HG02970 (cell line): ENCODE results near the gene EPS15.
"Not testable (repeated sequence)": the region's sequence is repeated elsewhere in the genome, so short reads cannot be mapped to it uniquely, and the experiment has no call there.

ENCODE experiments used
- ATAC-seq: cut with Tn5 transposase; IDR thresholded peaks from one replicate; pipeline ENCODE4 v1.9.1; 2021; ENCODE audit warnings: mild to moderate bottlenecking, moderate library complexity, moderate number of reproducible peaks; ENCODE audit not compliant: unreplicated experiment, low FRiP score

The EPS15 gene

DNA sequence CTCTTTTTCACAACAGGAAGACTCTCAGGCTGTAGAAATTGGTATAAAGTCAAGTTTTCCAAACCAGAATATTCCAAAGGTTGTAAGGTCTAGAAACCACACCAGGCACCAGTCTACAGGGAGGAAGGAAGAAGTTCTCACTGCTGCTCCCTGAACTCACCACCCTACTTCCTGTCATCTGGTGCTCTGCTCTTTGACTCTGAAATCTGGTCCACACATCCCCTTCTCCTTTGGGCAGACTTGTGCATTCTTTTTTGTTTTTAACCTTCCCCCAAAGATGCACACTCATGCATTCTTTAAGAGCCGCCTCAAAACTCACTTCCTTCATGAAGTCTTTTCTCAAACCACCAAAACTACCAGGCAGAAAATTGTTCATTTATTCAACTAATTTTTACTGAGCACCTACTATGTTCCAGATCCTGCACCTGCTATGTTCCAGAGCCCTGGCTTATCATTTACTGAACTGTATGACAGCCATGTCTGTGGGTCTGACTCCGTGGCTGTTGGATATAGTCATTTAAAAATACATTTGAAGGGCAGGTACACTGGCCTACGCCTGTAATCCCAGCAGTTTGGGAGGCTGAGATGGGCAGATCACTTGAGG is 30.1 kb upstream of the EPS15 start:
- ATAC-seq = no peak

GRCh38 chr1:51543858-51544257 is 24.8 kb upstream of the EPS15 start:
- no peak for ATAC-seq

GRCh38 chr1:51542158-51542953 is 23.3 kb upstream of the EPS15 start:
- no peak for ATAC-seq

- no peak for ATAC-seq
Measured at GRCh38 chr1:51541313-51542050, 22.4 kb upstream of the EPS15 start.

- no peak for ATAC-seq
Measured at GRCh38 chr1:51537568-51537967, 18.5 kb upstream of the EPS15 start.

DNA sequence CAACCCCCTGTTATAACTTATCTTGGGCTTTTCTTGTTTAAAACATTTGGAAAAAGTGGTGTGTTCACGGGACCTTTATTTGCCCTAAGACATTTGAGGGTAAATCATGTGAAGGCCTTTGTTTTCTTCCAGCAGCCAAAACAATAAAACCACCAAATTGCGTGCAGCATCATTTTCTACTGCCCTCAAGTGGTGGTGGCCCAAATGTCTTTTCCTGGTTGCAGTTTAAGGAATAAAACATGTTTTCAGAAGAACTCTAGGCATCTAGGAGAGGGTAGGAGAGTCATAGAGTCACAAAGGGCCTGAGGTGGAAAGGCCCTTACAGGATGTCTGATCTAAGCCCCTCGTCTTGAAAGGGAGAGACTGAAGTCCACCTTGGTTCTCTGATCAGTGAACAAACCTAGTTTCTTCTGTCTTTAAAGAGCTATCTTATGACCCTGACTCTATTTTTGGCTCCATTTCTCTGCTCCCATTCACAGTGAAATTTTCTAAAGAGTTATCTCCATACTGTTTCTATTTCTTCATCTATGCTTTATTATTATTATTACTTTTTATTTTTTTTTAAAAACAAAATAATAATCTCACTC is 16.0 kb upstream of the EPS15 start:
- no peak for ATAC-seq

- ATAC-seq = no peak
Measured at GRCh38 chr1:51534447-51534846, 15.4 kb upstream of the EPS15 start.

- ATAC-seq = no peak
Measured at GRCh38 chr1:51532853-51533252, 13.8 kb upstream of the EPS15 start.

DNA sequence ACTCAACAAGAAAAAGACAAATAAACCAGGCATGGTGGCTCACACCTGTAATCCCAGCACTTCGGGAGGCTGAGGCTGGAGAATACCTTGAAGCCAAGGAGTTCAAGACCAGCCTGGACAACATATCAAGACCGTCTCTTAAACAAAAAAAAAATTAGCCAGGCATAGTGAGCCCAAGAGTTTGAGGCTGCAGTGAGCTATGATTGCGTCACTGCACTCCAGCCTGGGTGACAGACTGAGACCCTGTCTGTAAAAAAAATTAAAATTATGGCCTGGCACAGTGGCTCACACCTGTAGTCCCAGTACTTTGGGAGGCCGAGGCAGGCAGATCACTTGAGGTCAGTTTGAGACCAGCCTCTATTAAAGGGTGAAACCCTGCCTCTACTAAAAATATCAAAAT is 11.4 kb upstream of the EPS15 start:
- not testable (repeated sequence) for ATAC-seq

DNA sequence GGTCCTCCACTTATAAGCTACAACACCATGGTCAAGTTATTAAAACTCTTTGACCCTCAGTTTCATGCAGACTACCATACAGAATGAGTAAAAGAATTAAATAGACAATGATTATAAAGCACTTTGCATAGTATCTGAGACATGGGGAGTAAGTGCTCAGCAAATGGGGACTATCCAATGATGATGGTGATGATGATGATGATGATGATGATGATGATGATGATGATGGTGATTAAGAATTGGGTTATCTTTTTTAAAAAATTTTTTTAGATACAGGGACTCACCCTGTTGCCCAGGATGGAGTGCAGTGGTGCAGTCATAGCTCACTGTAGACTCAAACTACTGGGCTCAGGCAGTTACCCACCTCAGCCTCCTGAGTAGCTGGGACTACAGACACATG is 8.1 kb upstream of the EPS15 start:
- no peak for ATAC-seq

- ATAC-seq = no peak
Measured at GRCh38 chr1:51526248-51526647, 7.2 kb upstream of the EPS15 start.

DNA sequence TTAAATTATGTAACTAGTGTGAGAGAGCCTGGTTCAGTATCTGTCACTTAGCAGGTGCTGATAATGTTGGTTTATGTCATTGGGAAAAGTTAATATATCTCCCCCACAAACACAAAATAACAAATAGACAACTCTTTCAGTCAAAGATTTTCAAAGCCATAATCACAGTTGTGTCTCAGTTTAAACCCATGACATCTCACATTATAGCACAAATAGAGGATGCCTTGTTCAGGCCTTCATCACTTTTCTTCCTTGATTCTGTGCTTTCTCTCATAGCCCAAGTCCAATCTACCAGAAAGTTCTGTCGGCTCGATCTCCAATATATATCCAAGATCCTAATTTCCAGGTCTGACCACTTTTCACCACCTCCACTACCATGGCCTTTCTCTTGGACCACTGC is 6.2 kb upstream of the EPS15 start:
- ATAC-seq = no peak

DNA sequence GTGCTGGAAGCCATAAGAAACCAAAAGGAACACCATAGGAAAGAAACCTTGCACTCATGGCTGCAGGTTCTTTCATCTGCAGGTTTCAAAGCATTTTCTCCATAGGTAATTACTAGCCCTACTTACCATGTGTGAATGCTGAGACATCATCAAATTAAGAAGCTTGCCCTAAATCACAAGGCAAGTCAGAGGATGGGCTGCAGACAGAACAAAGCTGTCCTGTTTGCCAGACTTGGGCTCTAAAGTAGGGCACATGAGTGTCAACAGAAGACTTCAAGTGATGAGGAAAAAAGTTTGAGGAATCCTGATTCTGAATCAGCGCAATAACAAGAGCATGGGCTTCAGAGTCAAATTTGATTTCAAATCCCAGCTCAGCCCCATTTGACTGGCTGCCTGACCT is 5.8 kb upstream of the EPS15 start:
- ATAC-seq = no peak

- ATAC-seq = no peak
Measured at GRCh38 chr1:51523931-51524330, 4.9 kb upstream of the EPS15 start.

DNA sequence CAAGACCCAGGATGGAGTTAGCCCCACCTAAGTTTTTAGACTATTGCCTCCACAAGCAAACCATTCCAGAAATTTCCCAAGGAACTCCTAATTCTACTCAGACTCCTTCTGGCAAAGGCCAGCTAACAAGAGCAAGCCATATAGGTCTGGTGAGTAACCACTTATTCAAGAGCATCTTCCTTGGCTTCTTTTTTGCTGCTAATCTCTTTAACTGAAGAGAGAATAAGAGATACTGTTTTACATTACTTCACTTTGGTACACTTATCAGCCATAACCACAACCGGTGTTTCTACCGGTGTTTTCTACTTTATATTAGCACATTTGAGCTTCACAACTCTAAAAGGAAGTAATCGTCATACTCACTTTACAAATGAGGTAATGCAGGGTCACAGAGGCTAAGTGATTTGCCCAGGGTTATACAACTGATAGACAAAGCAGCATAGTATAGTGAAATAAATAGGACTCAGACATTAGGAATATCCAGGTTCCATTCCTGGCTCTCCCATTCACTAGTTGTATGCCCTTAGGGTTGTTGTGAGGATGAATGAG is 1.7 kb upstream of the EPS15 start:
- ATAC-seq = no peak

GRCh38 chr1:51519865-51520699 is 1.0 kb upstream of the EPS15 start:
- no peak for ATAC-seq

GRCh38 chr1:51518586-51519047 is 449 bp downstream of the EPS15 start:
- ATAC-seq = peak; percentile 39

DNA sequence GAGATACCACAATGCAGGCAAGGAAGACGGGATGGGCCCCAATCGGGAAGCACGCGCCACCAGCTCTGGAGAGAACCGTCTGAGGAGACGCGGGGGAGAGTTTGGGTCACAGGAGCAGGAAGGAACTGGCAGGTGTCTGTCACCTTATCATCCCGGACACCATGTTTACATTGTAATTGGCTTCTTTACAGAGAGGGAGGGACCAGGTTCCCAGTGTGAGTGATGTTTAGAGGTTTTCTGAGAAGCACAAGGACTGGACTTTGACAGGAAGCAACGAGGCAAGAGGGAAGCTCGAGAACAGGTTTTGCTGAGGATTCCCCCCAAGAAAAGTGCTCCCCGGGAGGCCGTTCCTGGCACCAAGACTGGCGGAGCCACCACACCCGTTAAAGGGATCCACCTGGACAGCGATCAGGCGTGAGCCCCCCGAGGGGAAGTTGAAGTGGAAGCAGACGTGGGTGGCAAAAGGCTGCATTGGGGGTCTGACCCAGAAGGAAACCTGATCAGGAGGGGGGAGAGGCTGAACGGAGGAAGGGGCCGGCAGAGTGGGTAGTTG is 957 bp downstream of the EPS15 start:
- no peak for ATAC-seq

GRCh38 chr1:51517361-51518032 is 1.6 kb downstream of the EPS15 start:
- no peak for ATAC-seq
